DND-41 (cell line): ENCODE results near the gene EFNB3.

Source experiments
- ATAC-seq: fragments of 200-7000 bp; cut with Tn5 transposase; 3 replicates; pipeline ENCODE4 v1.9.1; 2021; ENCODE audit warnings: low read depth; ENCODE audit not compliant: insufficient read depth
- DNase-seq: peaks from one replicate; pipeline ENCODE4 v3.0.0-alpha.2; 2020
- H2AFZ ChIP-seq: 2 replicates; pipeline ENCODE4 v1.6.0; 2012; ENCODE audit warnings: low read depth, low read length
- H3K27ac ChIP-seq: 2 replicates; pipeline ENCODE4 v1.5.1; 2012; ENCODE audit warnings: low read length, inconsistent platforms
- H3K27me3 ChIP-seq: fragments of 200-600 bp; sonication (generic); 2 replicates; pipeline ENCODE4 v1.6.0; 2012; ENCODE audit warnings: low read length, mild to moderate bottlenecking, inconsistent platforms; ENCODE audit not compliant: insufficient read depth, poor library complexity
- H3K36me3 ChIP-seq: 2 replicates; pipeline ENCODE4 v1.5.1; 2012; ENCODE audit warnings: low read length, inconsistent platforms; ENCODE audit not compliant: insufficient read depth
- H3K4me1 ChIP-seq: 2 replicates; pipeline ENCODE4 v1.5.1; 2012; ENCODE audit warnings: mild to moderate bottlenecking, low read length; ENCODE audit not compliant: insufficient read depth
- H3K4me2 ChIP-seq: 2 replicates; pipeline ENCODE4 v1.6.0; 2012; ENCODE audit warnings: mild to moderate bottlenecking, moderate library complexity, low read length, inconsistent platforms; ENCODE audit not compliant: insufficient read depth
- H3K4me3 ChIP-seq, 2 experiments: fragments of 200-600 bp in 1 of 2; shearing (Covaris generic) in 1 of 2; 2 replicates each; pipeline ENCODE4 v1.5.1; 2012 to 2016; ENCODE audit warnings: inconsistent platforms in 2 of 2, low read length in 2 of 2, mild to moderate bottlenecking in 2 of 2, low read depth in 1 of 2, moderate library complexity in 1 of 2
- H3K79me2 ChIP-seq: 2 replicates; pipeline ENCODE4 v1.6.0; 2012; ENCODE audit warnings: low read length, inconsistent platforms; ENCODE audit not compliant: insufficient read depth
- H3K9ac ChIP-seq: 2 replicates; pipeline ENCODE4 v1.6.0; 2012; ENCODE audit warnings: low read depth, mild to moderate bottlenecking, inconsistent platforms, low read length, moderate library complexity
- H3K9me3 ChIP-seq: 2 replicates; pipeline ENCODE4 v1.5.1; 2012; ENCODE audit warnings: low read length, moderate library complexity, mild to moderate bottlenecking, inconsistent platforms; ENCODE audit not compliant: insufficient read depth, severe bottlenecking
- H4K20me1 ChIP-seq: 2 replicates; pipeline ENCODE4 v1.6.0; 2012; ENCODE audit warnings: low read length; ENCODE audit not compliant: insufficient read depth
- CTCF ChIP-seq: IDR thresholded peaks from 2 replicates; pipeline ENCODE4 v1.5.1; 2012; ENCODE audit warnings: borderline replicate concordance, low read length, moderate library complexity, mild to moderate bottlenecking; ENCODE audit not compliant: poor library complexity, severe bottlenecking; ENCODE audit errors: extremely low read depth
- EZH2 ChIP-seq: IDR thresholded peaks from 3 replicates; pipeline ENCODE4 v1.6.1; 2012; ENCODE audit warnings: borderline replicate concordance, low read depth, mild to moderate bottlenecking, moderate library complexity, low read length, inconsistent platforms; ENCODE audit not compliant: severe bottlenecking

The EFNB3 gene

GRCh38 chr17:7684851-7685532 lies 20.0 kb upstream of the EFNB3 start:
- no peak overlapping the region for H2AFZ ChIP-seq
- TF ChIP-seq CTCF (no peak), EZH2 (no peak)
- H3K36me3 ChIP-seq, result peaks cover 26% of the 10 kb centered on the region
- peaks cover 42% of the 10 kb centered on the region for H3K4me1 ChIP-seq
- no peaks in the 10 kb centered on the region for H3K27me3 ChIP-seq
- H3K4me3 ChIP-seq, result peak overlapping the region; percentile 78 to 91; a peak in 3 of 4 replicates
- peaks cover 33% of the 10 kb centered on the region for H4K20me1 ChIP-seq
- peak overlapping the region; percentile 98 for H3K27ac ChIP-seq
- H3K4me2 ChIP-seq, result peak overlapping the region; percentile 98
- H3K9me3 ChIP-seq, result no peaks in the 10 kb centered on the region
- DNase-seq, result no peak
- peaks cover 85% of the 10 kb centered on the region for H3K79me2 ChIP-seq
- ATAC-seq, result no peak
- peak overlapping the region; percentile 92 for H3K9ac ChIP-seq

GRCh38 chr17:7685533-7686221 lies 19.3 kb upstream of the EFNB3 start:
- peak; percentile 60 for ATAC-seq
- Histone ChIP-seq H2AFZ (peak overlapping the region; percentile 69), H3K9me3 (no peaks in the 10 kb centered on the region), H3K36me3 (peaks cover 33% of the 10 kb centered on the region), H3K4me3 (peak overlapping the region; percentile 78 to 91), H3K9ac (peak overlapping the region; percentile 92), H3K4me1 (peaks cover 45% of the 10 kb centered on the region), H3K79me2 (peaks cover 78% of the 10 kb centered on the region), H4K20me1 (peaks cover 31% of the 10 kb centered on the region), H3K27me3 (no peaks in the 10 kb centered on the region), H3K27ac (peak overlapping the region; percentile 98), H3K4me2 (peak overlapping the region; percentile 98)
- peak; percentile 90 for DNase-seq
- TF ChIP-seq CTCF, result no peak
- no peak for TF ChIP-seq EZH2

DNA sequence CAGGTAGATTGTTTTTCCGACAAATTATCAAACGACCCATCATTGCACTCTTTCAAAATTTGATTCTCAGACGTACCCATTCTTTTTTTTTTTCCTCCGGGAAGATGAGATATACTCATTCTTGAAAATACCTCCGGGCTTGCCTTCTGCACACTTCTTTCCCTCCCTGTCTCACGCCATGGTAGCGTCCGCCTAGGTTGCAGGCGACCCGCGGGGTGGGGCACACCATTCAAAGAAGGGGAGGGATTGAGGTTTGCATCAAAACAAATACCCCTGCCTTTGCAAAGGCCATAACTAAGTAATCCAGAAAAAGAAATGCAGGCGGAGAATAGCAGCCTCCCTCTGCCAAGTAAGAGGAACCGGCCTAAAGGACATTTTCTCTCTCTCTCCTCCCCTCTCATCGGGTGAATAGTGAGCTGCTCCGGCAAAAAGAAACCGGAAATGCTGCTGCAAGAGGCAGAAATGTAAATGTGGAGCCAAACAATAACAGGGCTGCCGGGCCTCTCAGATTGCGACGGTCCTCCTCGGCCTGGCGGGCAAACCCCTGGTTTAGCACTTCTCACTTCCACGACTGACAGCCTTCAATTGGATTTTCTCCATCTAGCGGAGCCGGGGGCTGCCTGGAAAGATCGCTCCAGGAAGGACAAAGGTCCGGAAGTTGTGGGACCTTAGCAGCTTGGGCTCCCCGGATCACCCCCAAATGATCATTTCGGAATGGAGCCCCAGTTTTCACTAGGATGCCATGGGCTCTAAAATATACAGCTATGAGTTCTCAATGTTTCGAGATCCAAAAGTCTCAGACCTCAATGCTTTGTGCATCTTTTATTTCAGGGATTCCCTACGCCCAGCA lies 18.6 kb upstream of the EFNB3 start:
- Histone ChIP-seq H3K79me2 (peaks cover 72% of the 10 kb centered on the region), H3K9me3 (no peaks in the 10 kb centered on the region), H4K20me1 (peaks cover 31% of the 10 kb centered on the region), H3K27ac (peak overlapping the region; percentile 98), H3K4me2 (peak overlapping the region; percentile 98), H3K4me1 (peaks cover 45% of the 10 kb centered on the region), H3K27me3 (no peaks in the 10 kb centered on the region), H2AFZ (peak overlapping the region; percentile 57), H3K36me3 (peaks cover 34% of the 10 kb centered on the region), H3K9ac (peak overlapping the region; percentile 92), H3K4me3 (peak overlapping the region; percentile 78 to 91)
- TF ChIP-seq CTCF (no peak), EZH2 (no peak)
- DNase-seq (peak; percentile 86), ATAC-seq (peak; percentile 49)
